Measurements from ENCODE around the gene MGA.

MGA gene

GRCh38 chr15:41809121-41809520 is 148.9 kb downstream of the MGA start:
- no peak for DNase-seq (ENCODE audit: low read depth)
- H3K4me3 ChIP-seq (ENCODE audit: low read depth, low read length) = no peak overlapping the region
- TF ChIP-seq CTCF (IDR thresholded peaks at IDR 0.05; ENCODE audit: insufficient read depth, low read depth, low read length, missing control alignments) = no peak

GRCh38 chr15:41809526-41810220 is 149.5 kb downstream of the MGA start:
- TF ChIP-seq CTCF (IDR thresholded peaks at IDR 0.05; ENCODE audit: insufficient read depth, low read depth, low read length, missing control alignments) = no peak
- H3K4me3 ChIP-seq (ENCODE audit: low read depth, low read length) = no peak overlapping the region
- DNase-seq (ENCODE audit: low read depth) = no peak

- TF ChIP-seq CTCF (IDR thresholded peaks at IDR 0.05; ENCODE audit: insufficient read depth, low read depth, low read length, missing control alignments) = no peak
- no peak for DNase-seq (ENCODE audit: low read depth)
- H3K4me3 ChIP-seq (ENCODE audit: low read depth, low read length) = no peak overlapping the region
These were observed 150.6 kb downstream of the MGA start for GRCh38 chr15:41810651-41811431.

GRCh38 chr15:41811432-41812195 is 151.4 kb downstream of the MGA start:
- TF ChIP-seq CTCF (IDR thresholded peaks at IDR 0.05; ENCODE audit: insufficient read depth, low read depth, low read length, missing control alignments) = peak; percentile 94
- peak; percentile 81 for DNase-seq (ENCODE audit: low read depth)
- H3K4me3 ChIP-seq (ENCODE audit: low read depth, low read length) = no peak overlapping the region

- DNase-seq (ENCODE audit: low read depth) = no peak
- TF ChIP-seq CTCF (IDR thresholded peaks at IDR 0.05; ENCODE audit: insufficient read depth, low read depth, low read length, missing control alignments) = no peak
- no peak overlapping the region for H3K4me3 ChIP-seq (ENCODE audit: low read depth, low read length)
These were observed 152.7 kb downstream of the MGA start for GRCh38 chr15:41812820-41813375.

- TF ChIP-seq CTCF (IDR thresholded peaks at IDR 0.05; ENCODE audit: insufficient read depth, low read depth, low read length, missing control alignments) = no peak
- H3K4me3 ChIP-seq (ENCODE audit: low read depth, low read length) = no peak overlapping the region
- DNase-seq (ENCODE audit: low read depth) = no peak
These were observed 153.2 kb downstream of the MGA start for GRCh38 chr15:41813426-41813825.

Data from GM12865 (cell line).